Esophagus muscularis mucosa (tissue), 4 donors: ENCODE results near the gene SLC1A1. TPM values are rescaled to one million over a fixed set of nuclear protein-coding genes. Genes with fewer than 3 reads are reported as not detected.

Experiments used
- DNase-seq: peaks from one replicate; pipeline ENCODE4 v3.0.0-alpha.2; 2017; ENCODE audit errors: extremely low spot score
- H3K27ac ChIP-seq, 4 donors: fragments of 200-600 bp; sonication (generic); replicated peaks in 1 of 4; 1 replicate in 3 of 4; 2 replicates in 1 of 4; pipeline ENCODE4 v1.5.1; 2016 to 2019; ENCODE audit warnings: mild to moderate bottlenecking in 1 of 4
- H3K27me3 ChIP-seq, 4 donors: fragments of 200-600 bp; sonication (generic); one replicate each; pipeline versions ENCODE4 v1.5.1 to v1.6.0; 2016 to 2019
- H3K36me3 ChIP-seq, 4 donors: fragments of 200-600 bp; sonication (generic); one replicate each; pipeline ENCODE4 v1.5.1; 2016 to 2019
- H3K4me1 ChIP-seq, 4 donors: fragments of 200-600 bp; sonication (generic); one replicate each; pipeline ENCODE4 v1.5.1; 2016 to 2019
- H3K4me3 ChIP-seq, 4 donors: fragments of 200-600 bp; sonication (generic); 1 replicate in 2 of 4; 2 replicates in 2 of 4; pipeline ENCODE4 v1.5.1; 2016 to 2019; ENCODE audit warnings: mild to moderate bottlenecking in 4 of 4, moderate library complexity in 1 of 4
- H3K9me3 ChIP-seq, 4 donors: fragments of 200-600 bp; sonication (generic); 1 replicate in 3 of 4; 2 replicates in 1 of 4; pipeline ENCODE4 v1.5.1; 2016 to 2019
- EP300 ChIP-seq: sonication (generic); formaldehyde crosslinking; IDR thresholded peaks from one replicate; pipeline ENCODE4 v1.6.1; 2017; ENCODE audit warnings: antibody characterized with exemption
- POLR2A ChIP-seq: fragments of 450-650 bp; IDR thresholded peaks from one replicate; pipeline ENCODE4 v1.6.1; 2017; ENCODE audit warnings: antibody characterized with exemption, moderate library complexity, mild to moderate bottlenecking, low read depth
- POLR2AphosphoS5 ChIP-seq, 2 donors: sonication (generic); formaldehyde crosslinking; IDR thresholded peaks; one replicate each; pipeline ENCODE4 v1.6.1; 2017; ENCODE audit warnings: antibody characterized with exemption in 2 of 2
- WGBS: methylation state at CpG from one replicate; pipeline ENCODE4 v1.1.5; 2018; 5-methylcytosine and 5-hydroxymethylcytosine counted together
- intact Hi-C: fragments of 100-400 bp; cut with DNase I; formaldehyde crosslinking; loops from one replicate; pipeline ENCODE4 v1.15.1; 2023
- total RNA-seq, 4 donors: library from RNA; depleted of rRNA; stranded (reverse); fragments of >200 nt; gene quantifications; one replicate each; pipeline versions ENCODE4 v1.1.0 to v1.2.1, GENCODE V29; 2016
- TF ChIP-seq, protein P1 (sequence below), 3 experiments: fragments of 200-600 bp in 2 of 3; fragments of 450-650 bp in 1 of 3; sonication (generic) in 2 of 3; IDR thresholded peaks; one replicate each; pipeline ENCODE4 v1.5.1; 2017 to 2019; ENCODE audit warnings: antibody characterized with exemption in 3 of 3, mild to moderate bottlenecking in 2 of 3, moderate library complexity in 1 of 3

The SLC1A1 gene
- total RNA-seq, 4 donors from 2014 or later = 2.0 to 3.5 (median 2.1) TPM

DNA sequence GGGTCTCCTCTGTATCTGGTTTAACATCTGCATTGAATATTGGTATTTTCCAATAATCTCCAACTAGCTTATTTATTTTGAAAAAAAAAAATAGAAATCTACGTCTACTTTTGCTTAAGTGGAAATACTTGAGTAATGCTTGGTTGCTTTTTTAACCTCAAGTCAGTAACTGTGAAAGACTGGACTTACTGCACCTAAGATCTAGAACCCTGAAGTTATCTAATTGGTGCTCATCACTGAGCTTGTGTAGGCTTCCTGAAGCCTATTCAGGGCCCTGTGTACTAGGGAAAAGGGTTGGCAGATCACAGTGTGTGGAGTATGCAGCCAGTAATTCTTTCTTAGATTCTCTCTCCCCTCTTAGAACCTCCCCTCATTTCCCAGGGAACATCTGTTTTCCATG is 16.2 kb downstream of the SLC1A1 start:
- no peak overlapping the region for H3K27ac ChIP-seq
- no peaks in the 10 kb centered on the region for H3K36me3 ChIP-seq
- intact Hi-C loops = no loop called here
- WGBS = 100% methylated on average over 1 of the region's 1 CpG
- H3K4me1 ChIP-seq = no peaks in the 10 kb centered on the region
- no peaks in the 10 kb centered on the region for H3K27me3 ChIP-seq
- no peaks in the 10 kb centered on the region for H3K9me3 ChIP-seq
- DNase-seq = no peak
- H3K4me3 ChIP-seq = no peak overlapping the region
- TF ChIP-seq EP300 (no peak), POLR2AphosphoS5 (IDR thresholded peaks at IDR 0.05) (no peak), POLR2A (no peak)
- TF ChIP-seq, protein P1, sequence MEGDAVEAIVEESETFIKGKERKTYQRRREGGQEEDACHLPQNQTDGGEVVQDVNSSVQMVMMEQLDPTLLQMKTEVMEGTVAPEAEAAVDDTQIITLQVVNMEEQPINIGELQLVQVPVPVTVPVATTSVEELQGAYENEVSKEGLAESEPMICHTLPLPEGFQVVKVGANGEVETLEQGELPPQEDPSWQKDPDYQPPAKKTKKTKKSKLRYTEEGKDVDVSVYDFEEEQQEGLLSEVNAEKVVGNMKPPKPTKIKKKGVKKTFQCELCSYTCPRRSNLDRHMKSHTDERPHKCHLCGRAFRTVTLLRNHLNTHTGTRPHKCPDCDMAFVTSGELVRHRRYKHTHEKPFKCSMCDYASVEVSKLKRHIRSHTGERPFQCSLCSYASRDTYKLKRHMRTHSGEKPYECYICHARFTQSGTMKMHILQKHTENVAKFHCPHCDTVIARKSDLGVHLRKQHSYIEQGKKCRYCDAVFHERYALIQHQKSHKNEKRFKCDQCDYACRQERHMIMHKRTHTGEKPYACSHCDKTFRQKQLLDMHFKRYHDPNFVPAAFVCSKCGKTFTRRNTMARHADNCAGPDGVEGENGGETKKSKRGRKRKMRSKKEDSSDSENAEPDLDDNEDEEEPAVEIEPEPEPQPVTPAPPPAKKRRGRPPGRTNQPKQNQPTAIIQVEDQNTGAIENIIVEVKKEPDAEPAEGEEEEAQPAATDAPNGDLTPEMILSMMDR (IDR thresholded peaks at IDR 0.05) = no peak

DNA sequence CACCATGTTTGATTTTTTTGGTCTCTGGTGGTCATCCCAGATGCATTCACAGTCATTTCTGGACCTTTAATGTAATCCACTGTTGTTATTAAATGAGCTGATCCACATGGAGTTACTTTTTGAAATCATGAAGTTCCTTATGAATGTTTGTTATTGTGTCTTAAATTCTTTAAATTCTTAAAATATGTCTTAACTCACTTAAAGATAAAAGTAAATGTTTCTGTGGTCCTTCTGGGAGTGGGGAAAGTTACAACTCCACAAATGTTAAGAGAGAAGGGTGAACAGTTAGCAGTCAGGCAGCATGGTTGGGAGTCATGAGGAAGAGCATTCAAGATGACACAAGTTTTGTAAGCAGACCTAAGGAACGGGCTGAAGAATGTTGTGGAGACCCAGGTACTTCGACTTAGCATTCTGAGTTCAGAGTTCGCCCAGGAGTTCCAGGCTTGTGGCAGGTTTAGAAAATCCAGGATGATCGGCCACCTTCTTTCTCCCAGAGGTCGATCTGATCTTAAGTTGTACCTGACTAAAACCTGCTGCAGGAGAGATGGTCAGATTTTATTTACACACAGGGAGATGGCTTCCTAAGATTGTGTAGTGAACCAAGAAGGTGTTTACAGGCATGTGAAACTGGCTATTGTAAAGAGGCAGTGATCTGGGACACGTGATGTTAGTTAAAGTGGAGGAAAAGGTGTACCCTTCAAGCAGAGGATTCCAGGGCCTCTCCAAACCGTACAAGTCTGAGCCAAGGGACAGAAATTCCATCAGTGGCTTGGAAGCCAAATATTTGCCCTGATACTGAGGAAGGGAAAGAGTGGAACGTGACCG is 17.2 kb downstream of the SLC1A1 start:
- Histone ChIP-seq H3K27me3 (no peaks in the 10 kb centered on the region), H3K9me3 (no peaks in the 10 kb centered on the region), H3K4me1 (no peaks in the 10 kb centered on the region), H3K36me3 (no peaks in the 10 kb centered on the region), H3K27ac (no peak overlapping the region), H3K4me3 (no peak overlapping the region)
- intact Hi-C loops = no loop called here
- no peak for DNase-seq
- 90% methylated on average over 9 of the region's 9 CpGs for WGBS
- TF ChIP-seq POLR2AphosphoS5 (IDR thresholded peaks at IDR 0.05) = no peak
- TF ChIP-seq, protein P1 (IDR thresholded peaks at IDR 0.05) = no peak
- TF ChIP-seq EP300 = no peak
- no peak for TF ChIP-seq POLR2A

DNA sequence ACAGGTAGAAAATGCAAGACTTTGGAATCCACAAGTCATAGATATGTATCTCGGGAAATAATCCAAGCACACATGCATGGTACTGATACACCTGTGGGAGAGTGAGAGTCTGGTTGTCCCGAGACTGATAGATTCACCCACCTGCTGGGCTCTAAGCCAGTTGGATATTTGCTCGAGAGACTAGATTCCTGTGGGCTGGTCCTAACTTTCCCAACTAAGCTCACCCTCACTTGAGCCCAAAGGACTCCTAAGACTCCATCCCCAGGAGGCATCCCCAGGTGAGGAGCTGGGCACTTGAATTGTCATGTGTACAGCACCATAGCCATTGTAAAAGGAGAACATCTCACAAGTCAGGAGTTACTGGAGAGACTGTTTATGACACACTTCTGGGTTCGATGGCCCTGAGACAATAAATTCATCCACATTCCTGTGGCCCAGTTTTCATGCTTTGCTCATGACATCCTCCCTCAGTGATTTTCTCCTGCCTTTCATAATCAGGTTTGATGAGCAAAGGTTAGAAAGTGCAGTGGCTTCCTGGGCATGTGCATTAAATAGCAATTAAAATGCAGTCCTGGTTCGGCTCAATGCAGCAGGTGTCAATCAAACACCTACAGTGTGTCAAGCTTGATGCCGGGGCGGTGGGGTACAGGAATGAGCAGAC is 18.1 kb downstream of the SLC1A1 start:
- 89% methylated on average over 7 of the region's 7 CpGs for WGBS
- Histone ChIP-seq H3K4me1 (no peaks in the 10 kb centered on the region), H3K27ac (no peak overlapping the region), H3K4me3 (no peak overlapping the region), H3K36me3 (no peaks in the 10 kb centered on the region), H3K27me3 (no peaks in the 10 kb centered on the region), H3K9me3 (no peaks in the 10 kb centered on the region)
- no peak for TF ChIP-seq EP300
- no peak for TF ChIP-seq POLR2A
- TF ChIP-seq POLR2AphosphoS5 (IDR thresholded peaks at IDR 0.05) = no peak
- TF ChIP-seq, protein P1 (IDR thresholded peaks at IDR 0.05) = no peak
- no peak for DNase-seq
- intact Hi-C loops = no loop called here

DNA sequence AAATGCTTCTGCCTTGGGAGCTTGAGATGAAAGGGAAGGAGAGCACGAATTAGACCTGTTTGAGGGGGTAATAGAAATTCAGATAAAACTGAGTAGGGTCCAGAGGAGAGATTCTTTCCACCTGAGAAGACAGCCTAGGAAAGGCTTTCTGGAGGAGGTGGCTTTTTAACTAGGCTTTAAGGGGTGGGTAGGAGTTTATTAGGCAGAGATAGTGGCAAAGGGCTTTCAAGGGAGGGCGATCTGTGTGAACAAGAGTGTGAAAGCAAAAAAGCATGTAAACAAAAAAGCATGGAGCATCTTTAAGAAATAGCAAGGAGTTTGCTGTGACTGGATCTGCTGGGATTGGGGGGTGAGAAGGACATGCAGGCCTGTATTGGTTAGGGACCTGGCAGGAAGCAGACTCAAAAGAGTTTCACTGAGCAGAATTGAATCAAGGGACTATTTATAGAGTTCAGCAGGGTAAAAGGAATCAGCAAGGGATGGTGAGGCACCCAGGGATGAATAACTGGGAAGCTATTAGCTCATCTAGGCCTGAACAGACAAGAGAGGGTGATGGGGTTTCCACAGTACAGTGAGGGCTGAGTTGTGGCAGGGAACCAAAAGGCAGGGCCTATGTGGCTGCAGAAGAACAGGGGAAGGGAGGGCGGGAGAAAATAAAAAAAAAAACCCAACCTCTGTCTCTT is 18.8 kb downstream of the SLC1A1 start:
- whole genome bisulfite sequencing = 87% methylated on average over 3 of the region's 3 CpGs
- no peak overlapping the region for H3K4me3 ChIP-seq
- TF ChIP-seq, protein P1 (IDR thresholded peaks at IDR 0.05) = no peak
- TF ChIP-seq EP300 (no peak), POLR2AphosphoS5 (IDR thresholded peaks at IDR 0.05) (no peak), POLR2A (no peak)
- H3K27ac ChIP-seq = no peak overlapping the region
- no peaks in the 10 kb centered on the region for H3K36me3 ChIP-seq
- H3K27me3 ChIP-seq = no peaks in the 10 kb centered on the region
- no peaks in the 10 kb centered on the region for H3K4me1 ChIP-seq
- no peaks in the 10 kb centered on the region for H3K9me3 ChIP-seq
- no peak for DNase-seq
- intact Hi-C loops = no loop called here
